ENCODE results near the gene B4GALT5. TPM values are rescaled to one million over a fixed set of nuclear protein-coding genes. Genes with fewer than 3 reads are reported as not detected.
"Not testable (repeated sequence)": the region's sequence is repeated elsewhere in the genome, so short reads cannot be mapped to it uniquely, and the experiment has no call there.

The B4GALT5 gene
- total and polyA plus RNA-seq, 3 donors from 2014 or later = 56.9 to 69.7 (median 63.4) TPM

DNA sequence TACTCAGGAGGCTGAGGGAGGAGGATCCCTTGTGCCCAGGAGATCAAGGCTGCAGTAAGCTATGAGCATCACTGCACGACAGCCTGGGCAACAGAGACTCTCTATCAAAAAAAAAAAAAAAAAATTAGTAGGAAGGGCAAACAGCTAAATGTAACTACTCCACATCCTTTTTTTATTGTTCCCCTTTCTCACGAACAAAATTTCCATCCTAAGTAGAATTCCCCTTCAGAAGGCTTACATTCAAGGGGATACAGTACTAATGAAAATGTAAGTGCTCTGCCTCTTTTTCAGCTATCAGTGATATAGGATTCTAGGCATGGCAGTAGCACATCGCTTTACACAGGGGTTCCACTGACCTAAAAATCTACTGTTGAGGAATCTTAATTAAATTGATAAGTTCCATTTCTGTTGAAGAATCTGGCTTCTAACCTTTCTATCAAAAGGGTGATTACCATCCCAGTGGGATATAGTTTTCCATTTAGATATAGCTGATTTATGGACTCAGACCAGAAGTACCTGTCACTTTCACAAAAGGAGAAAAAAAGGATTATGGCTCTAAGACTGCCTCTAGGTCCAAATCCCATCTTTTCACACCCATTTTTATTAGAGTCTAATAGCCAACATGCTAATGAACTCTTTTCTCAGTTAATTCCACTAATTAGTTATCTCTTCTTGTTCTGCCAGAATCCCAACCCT lies 2.6 kb downstream of the B4GALT5 start:
- TF ChIP-seq POLR2A (IDR thresholded peaks at IDR 0.05) = no peak
- TF ChIP-seq, protein P1, sequence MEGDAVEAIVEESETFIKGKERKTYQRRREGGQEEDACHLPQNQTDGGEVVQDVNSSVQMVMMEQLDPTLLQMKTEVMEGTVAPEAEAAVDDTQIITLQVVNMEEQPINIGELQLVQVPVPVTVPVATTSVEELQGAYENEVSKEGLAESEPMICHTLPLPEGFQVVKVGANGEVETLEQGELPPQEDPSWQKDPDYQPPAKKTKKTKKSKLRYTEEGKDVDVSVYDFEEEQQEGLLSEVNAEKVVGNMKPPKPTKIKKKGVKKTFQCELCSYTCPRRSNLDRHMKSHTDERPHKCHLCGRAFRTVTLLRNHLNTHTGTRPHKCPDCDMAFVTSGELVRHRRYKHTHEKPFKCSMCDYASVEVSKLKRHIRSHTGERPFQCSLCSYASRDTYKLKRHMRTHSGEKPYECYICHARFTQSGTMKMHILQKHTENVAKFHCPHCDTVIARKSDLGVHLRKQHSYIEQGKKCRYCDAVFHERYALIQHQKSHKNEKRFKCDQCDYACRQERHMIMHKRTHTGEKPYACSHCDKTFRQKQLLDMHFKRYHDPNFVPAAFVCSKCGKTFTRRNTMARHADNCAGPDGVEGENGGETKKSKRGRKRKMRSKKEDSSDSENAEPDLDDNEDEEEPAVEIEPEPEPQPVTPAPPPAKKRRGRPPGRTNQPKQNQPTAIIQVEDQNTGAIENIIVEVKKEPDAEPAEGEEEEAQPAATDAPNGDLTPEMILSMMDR (IDR thresholded peaks at IDR 0.05) = no peak
- 20 to 37% methylated on average over 3 of the region's 3 CpGs for WGBS, 2 donors
- no peaks in the 10 kb centered on the region for H3K36me3 ChIP-seq (ENCODE audit: low read depth, missing control alignments)
- no peak for DNase-seq
- H3K4me3 ChIP-seq = no peak overlapping the region
- no peaks in the 10 kb centered on the region for H3K9me3 ChIP-seq
- H3K27ac ChIP-seq = peak overlapping the region; percentile 89 to 96
- no peaks in the 10 kb centered on the region for H3K27me3 ChIP-seq
- peaks cover 36% of the 10 kb centered on the region for H3K4me1 ChIP-seq
- intact Hi-C loops (cut with DNase I; ENCODE audit: low total_unique reads) = no loop called here

DNA sequence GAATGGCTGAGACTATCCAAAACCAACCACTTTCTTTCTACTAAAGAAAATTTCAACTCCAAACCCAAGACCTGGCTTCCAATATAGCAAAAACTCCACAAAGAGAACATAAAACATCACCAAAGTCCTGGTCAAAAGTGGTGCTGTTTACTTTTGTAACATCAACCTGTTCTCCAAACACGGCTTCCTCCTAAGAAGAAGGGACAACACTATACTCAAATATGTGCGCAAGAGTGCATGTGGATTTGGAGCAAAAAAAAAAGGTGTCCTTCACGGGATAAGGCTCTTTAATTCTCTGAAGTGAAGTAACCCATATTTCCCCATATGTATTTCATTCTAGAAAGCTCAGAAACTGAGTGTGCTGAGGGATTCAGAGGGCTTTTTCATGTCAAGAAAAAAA lies 6.6 kb downstream of the B4GALT5 start:
- H3K27ac ChIP-seq = peak overlapping the region; percentile 61 to 75
- TF ChIP-seq, protein P1 (IDR thresholded peaks at IDR 0.05) = no peak
- TF ChIP-seq POLR2A (IDR thresholded peaks at IDR 0.05) = no peak
- H3K4me1 ChIP-seq = peaks cover 33% of the 10 kb centered on the region
- WGBS, 2 donors = 45 to 51% methylated on average over 3 of the region's 3 CpGs
- intact Hi-C loops (cut with DNase I; ENCODE audit: low total_unique reads) = no loop called here
- no peak for DNase-seq
- H3K27me3 ChIP-seq = no peaks in the 10 kb centered on the region
- no peaks in the 10 kb centered on the region for H3K36me3 ChIP-seq (ENCODE audit: low read depth, missing control alignments)
- no peaks in the 10 kb centered on the region for H3K9me3 ChIP-seq
- no peak overlapping the region for H3K4me3 ChIP-seq

DNA sequence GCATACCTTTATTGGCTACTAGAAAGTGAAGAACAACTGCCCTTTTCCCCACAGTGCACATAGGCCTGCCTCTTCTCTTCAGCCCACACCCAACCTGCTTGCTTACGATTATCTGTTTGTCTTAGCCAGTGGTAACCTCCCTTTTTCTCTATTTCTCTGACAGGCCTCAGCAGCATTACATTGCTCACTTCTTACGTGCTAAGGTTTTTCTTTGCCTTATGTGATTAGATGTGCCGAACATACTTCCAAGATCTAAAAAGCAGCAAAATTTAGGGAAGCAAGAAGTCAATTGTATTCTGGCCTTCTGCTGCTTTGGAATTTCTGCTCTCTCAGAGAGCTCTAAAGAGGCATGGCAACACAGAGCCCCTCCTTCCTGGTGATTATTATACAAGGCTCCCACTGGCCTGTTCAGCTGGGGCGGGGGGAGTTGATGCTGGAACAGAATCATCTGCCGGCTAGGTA lies 7.0 kb downstream of the B4GALT5 start:
- peaks cover 28% of the 10 kb centered on the region for H3K4me1 ChIP-seq
- DNase-seq = no peak

DNA sequence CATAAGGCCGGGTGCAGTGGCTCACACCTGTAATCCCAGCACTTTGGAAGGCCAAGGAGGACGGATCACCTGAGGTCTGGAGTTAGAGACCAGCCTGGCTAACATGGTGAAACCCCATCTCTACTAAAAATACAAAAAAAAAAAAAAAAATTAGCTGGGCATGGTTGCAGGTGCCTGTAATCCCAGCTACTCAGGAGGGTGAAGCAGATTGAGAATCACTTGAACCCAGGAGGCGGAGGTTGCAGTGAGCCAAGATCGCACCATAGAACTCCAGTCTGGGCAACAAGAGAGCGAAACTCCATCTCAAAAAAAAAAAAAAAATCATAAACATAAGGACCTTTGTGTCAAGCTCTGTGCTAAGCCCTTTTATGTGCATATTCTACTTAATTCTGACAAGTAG lies 7.8 kb downstream of the B4GALT5 start:
- H3K27me3 ChIP-seq; H3K9me3 ChIP-seq; H3K4me3 ChIP-seq; intact Hi-C loops (cut with DNase I; ENCODE audit: low total_unique reads); H3K36me3 ChIP-seq (ENCODE audit: low read depth, missing control alignments); DNase-seq: not testable (repeated sequence)
- H3K4me1 ChIP-seq = peaks cover 26% of the 10 kb centered on the region
- 79 to 82% methylated on average over 5 of the region's 5 CpGs for WGBS, 2 donors
- H3K27ac ChIP-seq = peak overlapping the region; percentile 26 to 75

More for the DNA sequence above, 7.0 kb downstream of the B4GALT5 start:
- H3K27ac ChIP-seq = peak overlapping the region; percentile 61 to 75
- TF ChIP-seq, protein P1 (IDR thresholded peaks at IDR 0.05) = no peak
- no peak for TF ChIP-seq POLR2A (IDR thresholded peaks at IDR 0.05)
- no peak overlapping the region for H3K4me3 ChIP-seq
- intact Hi-C loops (cut with DNase I; ENCODE audit: low total_unique reads) = no loop called here
- WGBS, 2 donors = 36 to 59% methylated on average over 5 of the region's 5 CpGs
- no peaks in the 10 kb centered on the region for H3K27me3 ChIP-seq
- no peaks in the 10 kb centered on the region for H3K9me3 ChIP-seq
- no peaks in the 10 kb centered on the region for H3K36me3 ChIP-seq (ENCODE audit: low read depth, missing control alignments)

DNA sequence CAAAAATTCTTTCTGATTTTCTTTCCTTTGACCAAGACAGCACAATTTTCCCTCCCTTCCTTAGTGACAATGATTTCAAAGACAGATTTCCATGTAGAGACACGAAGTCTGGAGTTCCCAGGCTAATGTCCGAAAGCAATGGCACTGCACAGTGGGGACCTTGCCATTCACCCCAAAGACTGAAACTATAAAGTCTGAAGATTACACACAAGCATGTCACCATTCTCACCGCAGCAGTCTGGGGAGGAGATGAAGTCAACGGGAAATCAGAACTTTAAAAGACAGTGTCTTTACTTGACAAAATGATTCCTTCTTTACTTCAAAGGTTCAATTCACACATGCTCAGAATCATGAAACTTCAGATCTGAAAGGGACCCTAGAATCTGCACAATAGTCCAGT lies 8.3 kb downstream of the B4GALT5 start:
- peaks cover 29% of the 10 kb centered on the region for H3K4me1 ChIP-seq
- no peaks in the 10 kb centered on the region for H3K36me3 ChIP-seq (ENCODE audit: low read depth, missing control alignments)
- intact Hi-C loops (cut with DNase I; ENCODE audit: low total_unique reads) = no loop called here
- no peaks in the 10 kb centered on the region for H3K9me3 ChIP-seq
- 75 to 84% methylated on average over 4 of the region's 4 CpGs for WGBS, 2 donors
- no peaks in the 10 kb centered on the region for H3K27me3 ChIP-seq
- no peak for DNase-seq
- H3K4me3 ChIP-seq = no peak overlapping the region
- TF ChIP-seq POLR2A (IDR thresholded peaks at IDR 0.05) = no peak
- TF ChIP-seq, protein P1 (IDR thresholded peaks at IDR 0.05) = no peak
- H3K27ac ChIP-seq = peak overlapping the region in 1 of 2 donors; percentile 63
